ENCODE measurements around the gene MORC4. TPM values are rescaled to one million over a fixed set of nuclear protein-coding genes. Genes with fewer than 3 reads are reported as not detected.

Gene MORC4
- total and polyA plus RNA-seq, 10 donors, result 1.4 to 7.0 (median 4.8) TPM

DNA sequence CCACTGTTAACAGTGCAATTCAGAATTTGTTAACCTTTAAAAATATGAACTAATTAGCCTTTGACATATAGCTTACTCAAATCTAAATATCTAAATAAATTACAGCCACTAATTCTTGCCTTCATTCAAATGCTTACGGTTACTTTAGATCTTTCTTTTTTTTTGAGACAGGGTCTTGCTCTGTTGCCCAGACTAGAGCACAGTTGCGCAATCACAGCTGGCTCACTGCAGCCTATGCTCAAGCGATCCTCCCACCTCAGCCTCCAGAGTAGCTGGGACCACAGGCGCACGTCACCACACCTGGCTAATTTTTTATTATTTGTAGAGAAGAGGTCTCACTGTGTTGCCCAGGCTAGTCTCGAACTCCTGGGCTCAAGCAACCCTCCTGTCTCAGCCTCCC lies 48.8 kb downstream of the MORC4 start:
- H3K36me3 ChIP-seq, result no peaks in the 10 kb centered on the region
- H3K9me3 ChIP-seq, result no peaks in the 10 kb centered on the region
- no peak overlapping the region for H3K27ac ChIP-seq
- H3K27me3 ChIP-seq (replicated peaks in 1 of 7), result no peaks in the 10 kb centered on the region
- 86 to 97% (median 94%) methylated on average over 6 of the region's 6 CpGs for whole genome bisulfite sequencing, 5 donors
- no peak for TF ChIP-seq POLR2AphosphoS5 (IDR thresholded peaks at IDR 0.05)
- TF ChIP-seq, protein P1, sequence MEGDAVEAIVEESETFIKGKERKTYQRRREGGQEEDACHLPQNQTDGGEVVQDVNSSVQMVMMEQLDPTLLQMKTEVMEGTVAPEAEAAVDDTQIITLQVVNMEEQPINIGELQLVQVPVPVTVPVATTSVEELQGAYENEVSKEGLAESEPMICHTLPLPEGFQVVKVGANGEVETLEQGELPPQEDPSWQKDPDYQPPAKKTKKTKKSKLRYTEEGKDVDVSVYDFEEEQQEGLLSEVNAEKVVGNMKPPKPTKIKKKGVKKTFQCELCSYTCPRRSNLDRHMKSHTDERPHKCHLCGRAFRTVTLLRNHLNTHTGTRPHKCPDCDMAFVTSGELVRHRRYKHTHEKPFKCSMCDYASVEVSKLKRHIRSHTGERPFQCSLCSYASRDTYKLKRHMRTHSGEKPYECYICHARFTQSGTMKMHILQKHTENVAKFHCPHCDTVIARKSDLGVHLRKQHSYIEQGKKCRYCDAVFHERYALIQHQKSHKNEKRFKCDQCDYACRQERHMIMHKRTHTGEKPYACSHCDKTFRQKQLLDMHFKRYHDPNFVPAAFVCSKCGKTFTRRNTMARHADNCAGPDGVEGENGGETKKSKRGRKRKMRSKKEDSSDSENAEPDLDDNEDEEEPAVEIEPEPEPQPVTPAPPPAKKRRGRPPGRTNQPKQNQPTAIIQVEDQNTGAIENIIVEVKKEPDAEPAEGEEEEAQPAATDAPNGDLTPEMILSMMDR (IDR thresholded peaks at IDR 0.05 in 8 of 11, conservative IDR thresholded peaks at IDR 0.05 in 3 of 11), result no peak
- TF ChIP-seq POLR2A (IDR thresholded peaks at IDR 0.05), result no peak
- intact Hi-C loops (cut with DNase I; ENCODE audit: low total_unique reads), result loop anchor here (10.0 kb wide), 1 partner anchor 56 kb away; no protein-coding TSS in a partner anchor
- DNase-seq, result no peak
- no peak overlapping the region for H3K4me3 ChIP-seq
- H3K4me1 ChIP-seq, result no peaks in the 10 kb centered on the region

DNA sequence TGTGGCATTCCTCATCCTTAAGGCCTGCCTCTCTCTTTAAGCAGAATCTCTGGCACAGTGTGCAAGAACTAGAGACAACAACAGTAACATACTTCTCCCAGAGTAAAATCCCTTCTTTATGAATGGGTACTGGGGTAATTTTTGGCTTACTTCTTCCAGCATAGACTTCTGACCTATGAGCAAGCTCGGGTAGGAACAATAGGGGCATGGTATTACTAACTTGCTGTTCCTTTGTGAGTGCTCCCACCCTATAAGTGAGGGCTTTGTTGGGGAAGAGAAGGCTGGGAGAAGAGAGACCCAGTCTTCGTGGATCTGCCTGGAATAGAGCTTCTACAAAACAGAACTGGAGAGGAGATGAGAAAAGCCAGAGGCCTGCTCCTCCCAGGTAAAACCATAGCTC lies 49.6 kb downstream of the MORC4 start:
- Histone ChIP-seq H3K36me3 (no peaks in the 10 kb centered on the region), H3K4me3 (no peak overlapping the region), H3K9me3 (no peaks in the 10 kb centered on the region), H3K4me1 (no peaks in the 10 kb centered on the region), H3K27me3 (replicated peaks in 1 of 7) (no peaks in the 10 kb centered on the region), H3K27ac (no peak overlapping the region)
- intact Hi-C loops (cut with DNase I; ENCODE audit: low total_unique reads), result loop anchor here (10.0 kb wide), 1 partner anchor 56 kb away; no protein-coding TSS in a partner anchor
- DNase-seq, result no peak
- 44 to 90% (median 78%) methylated on average over 2 of the region's 2 CpGs for WGBS, 5 donors
- TF ChIP-seq POLR2A (IDR thresholded peaks at IDR 0.05), result no peak
- TF ChIP-seq, protein P1 (IDR thresholded peaks at IDR 0.05 in 8 of 11, conservative IDR thresholded peaks at IDR 0.05 in 3 of 11), result no peak

DNA sequence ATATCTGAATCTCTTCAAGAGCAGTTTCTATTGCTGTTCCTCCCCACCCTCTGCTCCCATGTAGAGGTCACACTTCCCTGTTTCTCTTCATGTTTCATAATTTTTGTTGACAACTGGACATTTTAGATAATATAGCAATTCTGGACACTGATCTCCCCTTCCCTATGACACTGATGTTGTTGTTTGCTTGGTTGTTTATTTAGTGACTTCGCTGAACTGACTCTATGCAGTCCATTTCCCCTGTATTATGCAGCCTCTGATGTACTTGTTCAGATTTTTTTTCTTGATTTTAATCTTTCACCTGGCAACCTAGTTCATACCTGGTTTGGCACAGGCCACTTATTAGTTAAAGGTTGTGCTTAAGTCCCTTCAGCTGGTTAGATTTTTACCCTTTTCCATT lies 50.6 kb downstream of the MORC4 start:
- Histone ChIP-seq H3K27me3 (replicated peaks in 1 of 7) (no peaks in the 10 kb centered on the region), H3K4me3 (no peak overlapping the region), H3K27ac (no peak overlapping the region), H3K4me1 (no peaks in the 10 kb centered on the region), H3K9me3 (no peaks in the 10 kb centered on the region), H3K36me3 (no peaks in the 10 kb centered on the region)
- 74 to 100% (median 94%) methylated on average over 1 of the region's 1 CpG for WGBS, 5 donors
- no peak for TF ChIP-seq POLR2AphosphoS5 (IDR thresholded peaks at IDR 0.05)
- TF ChIP-seq POLR2A (IDR thresholded peaks at IDR 0.05), result no peak
- TF ChIP-seq, protein P1 (IDR thresholded peaks at IDR 0.05 in 8 of 11, conservative IDR thresholded peaks at IDR 0.05 in 3 of 11), result no peak
- no peak for DNase-seq
- intact Hi-C loops (cut with DNase I; ENCODE audit: low total_unique reads), result no loop called here

DNA sequence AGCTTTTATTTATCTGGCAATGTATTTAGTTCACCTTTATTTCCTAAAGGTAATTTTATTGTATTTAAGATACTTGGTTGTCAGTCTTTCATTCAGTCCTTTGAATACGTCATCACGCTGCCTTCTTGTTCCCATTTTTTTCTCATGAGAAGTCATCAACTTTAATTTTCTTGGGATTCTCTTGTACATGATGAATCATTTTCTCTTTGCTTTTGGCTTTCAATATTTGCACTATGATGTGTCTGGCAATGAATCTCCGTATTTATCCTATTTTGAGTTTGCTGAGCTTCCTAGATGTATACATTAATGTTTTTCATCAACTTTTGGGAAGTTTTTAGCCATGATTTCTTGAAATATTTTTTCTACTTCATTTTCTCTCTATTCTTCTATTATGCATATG lies 51.4 kb downstream of the MORC4 start:
- Histone ChIP-seq H3K4me1 (no peaks in the 10 kb centered on the region), H3K27ac (no peak overlapping the region), H3K27me3 (replicated peaks in 1 of 7) (no peaks in the 10 kb centered on the region), H3K9me3 (no peaks in the 10 kb centered on the region), H3K4me3 (no peak overlapping the region), H3K36me3 (no peaks in the 10 kb centered on the region)
- DNase-seq, result no peak
- 79 to 100% (median 92%) methylated on average over 3 of the region's 3 CpGs for WGBS, 5 donors
- TF ChIP-seq POLR2AphosphoS5 (IDR thresholded peaks at IDR 0.05), result no peak
- TF ChIP-seq POLR2A (IDR thresholded peaks at IDR 0.05), result no peak
- TF ChIP-seq, protein P1 (IDR thresholded peaks at IDR 0.05 in 8 of 11, conservative IDR thresholded peaks at IDR 0.05 in 3 of 11), result no peak
- intact Hi-C loops (cut with DNase I; ENCODE audit: low total_unique reads), result no loop called here

Measured in spleen (tissue), 11 donors.